Measurements from ENCODE around the gene FGF14. TPM values are rescaled to one million over a fixed set of nuclear protein-coding genes. Genes with fewer than 3 reads are reported as not detected.

FGF14 gene
- total RNA-seq, 2 experiments from 2014 or later, result not detected

DNA sequence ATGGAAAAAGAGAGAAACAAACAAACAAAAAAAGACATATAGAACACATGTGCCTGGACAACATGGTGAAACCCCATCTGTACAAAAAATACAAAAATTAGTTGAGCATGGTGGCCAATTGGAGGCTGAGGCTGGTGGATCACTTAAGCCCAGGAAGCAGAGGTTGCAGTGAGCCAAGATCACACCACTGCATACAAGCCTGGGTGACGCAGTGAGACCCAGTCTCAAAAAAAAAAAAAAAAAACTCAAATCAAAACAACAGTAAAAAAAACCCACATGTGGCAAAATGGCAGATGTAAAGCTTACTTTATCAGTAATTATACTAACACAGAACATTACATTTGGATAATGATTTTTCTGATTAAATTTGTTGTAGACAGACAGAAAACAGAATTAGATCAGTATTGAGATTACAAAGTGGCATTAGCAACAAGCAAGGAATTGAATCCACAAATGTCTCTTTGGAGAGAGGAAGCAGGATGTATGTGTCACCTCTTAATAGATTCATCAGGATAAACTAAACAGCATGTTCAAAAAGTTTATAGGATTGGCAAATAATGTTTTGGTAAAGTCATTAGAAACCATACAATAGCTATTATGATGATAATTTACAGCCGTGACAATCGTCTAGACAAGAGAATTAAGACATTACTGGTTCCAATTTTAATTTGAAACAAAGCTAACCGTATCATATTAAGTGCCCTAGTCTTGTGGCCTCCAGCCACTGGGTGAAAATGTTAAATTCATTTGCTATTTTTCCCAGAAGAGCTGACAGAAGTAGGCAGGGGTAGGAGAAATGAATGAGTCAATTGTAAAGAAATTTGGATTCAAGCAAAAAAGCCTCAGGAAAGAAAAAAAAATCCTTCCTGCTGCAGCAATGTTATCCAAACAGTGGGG is 206.0 kb downstream of the FGF14 start:
- Histone ChIP-seq H4K20me1 (ENCODE audit: insufficient read depth, low read length) (no peaks in the 10 kb centered on the region), H2AFZ (ENCODE audit: low read length) (no peak overlapping the region), H3K36me3 (ENCODE audit: insufficient read depth, low read length) (no peaks in the 10 kb centered on the region), H3K4me3 (ENCODE audit: low read depth, low read length, poor library complexity, severe bottlenecking) (no peak overlapping the region), H3K27ac (ENCODE audit: low read depth, low read length, poor library complexity, severe bottlenecking) (no peak overlapping the region), H3K4me1 (ENCODE audit: insufficient read depth, low read length, poor library complexity, severe bottlenecking) (no peaks in the 10 kb centered on the region), H3K9me3 (ENCODE audit: low read length) (no peaks in the 10 kb centered on the region), H3K79me2 (ENCODE audit: insufficient read depth, low read depth, low read length) (no peaks in the 10 kb centered on the region), H3K9me2 (ENCODE audit: insufficient read depth, low read length) (no peaks in the 10 kb centered on the region), H3K4me2 (ENCODE audit: low read length) (no peak overlapping the region)
- no peak for TF ChIP-seq EZH2phosphoT487 (IDR thresholded peaks at IDR 0.05; ENCODE audit: borderline replicate concordance, low read depth, low read length)
- TF ChIP-seq, protein P1, sequence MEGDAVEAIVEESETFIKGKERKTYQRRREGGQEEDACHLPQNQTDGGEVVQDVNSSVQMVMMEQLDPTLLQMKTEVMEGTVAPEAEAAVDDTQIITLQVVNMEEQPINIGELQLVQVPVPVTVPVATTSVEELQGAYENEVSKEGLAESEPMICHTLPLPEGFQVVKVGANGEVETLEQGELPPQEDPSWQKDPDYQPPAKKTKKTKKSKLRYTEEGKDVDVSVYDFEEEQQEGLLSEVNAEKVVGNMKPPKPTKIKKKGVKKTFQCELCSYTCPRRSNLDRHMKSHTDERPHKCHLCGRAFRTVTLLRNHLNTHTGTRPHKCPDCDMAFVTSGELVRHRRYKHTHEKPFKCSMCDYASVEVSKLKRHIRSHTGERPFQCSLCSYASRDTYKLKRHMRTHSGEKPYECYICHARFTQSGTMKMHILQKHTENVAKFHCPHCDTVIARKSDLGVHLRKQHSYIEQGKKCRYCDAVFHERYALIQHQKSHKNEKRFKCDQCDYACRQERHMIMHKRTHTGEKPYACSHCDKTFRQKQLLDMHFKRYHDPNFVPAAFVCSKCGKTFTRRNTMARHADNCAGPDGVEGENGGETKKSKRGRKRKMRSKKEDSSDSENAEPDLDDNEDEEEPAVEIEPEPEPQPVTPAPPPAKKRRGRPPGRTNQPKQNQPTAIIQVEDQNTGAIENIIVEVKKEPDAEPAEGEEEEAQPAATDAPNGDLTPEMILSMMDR (conservative IDR thresholded peaks at IDR 0.05; ENCODE audit: low read length), result no peak
- POLR2A ChIA-PET, result interaction anchor here (0.6 kb wide), 2 partner anchors 36 to 278 kb away, joined by 3 to 4 read pairs; no protein-coding TSS in a partner anchor
- CTCF ChIA-PET (ENCODE audit: unreplicated experiment), result no interaction called here
- DNase-seq (ENCODE audit: low spot score), result no peak
- intact Hi-C loops (cut with micrococcal nuclease; ENCODE audit: unreplicated experiment), result loop anchor here (5.0 kb wide), 1 partner anchor 261 kb away; no protein-coding TSS in a partner anchor
- no TSS peak for BruUV-seq (replicated peaks)

- no peaks in the 10 kb centered on the region for H3K36me3 ChIP-seq (ENCODE audit: insufficient read depth, low read length)
- BruUV-seq (replicated peaks), result no TSS peak
- DNase-seq (ENCODE audit: low spot score), result no peak
- CTCF ChIA-PET (ENCODE audit: unreplicated experiment), result no interaction called here
- TF ChIP-seq EZH2phosphoT487 (IDR thresholded peaks at IDR 0.05; ENCODE audit: borderline replicate concordance, low read depth, low read length), result no peak
- TF ChIP-seq, protein P1 (conservative IDR thresholded peaks at IDR 0.05; ENCODE audit: low read length), result no peak
- POLR2A ChIA-PET, result no interaction called here
- no peaks in the 10 kb centered on the region for H3K4me1 ChIP-seq (ENCODE audit: insufficient read depth, low read length, poor library complexity, severe bottlenecking)
- H3K4me3 ChIP-seq (ENCODE audit: low read depth, low read length, poor library complexity, severe bottlenecking), result no peak overlapping the region
- intact Hi-C loops (cut with micrococcal nuclease; ENCODE audit: unreplicated experiment), result no loop called here
- no peak overlapping the region for H2AFZ ChIP-seq (ENCODE audit: low read length)
- no peaks in the 10 kb centered on the region for H3K9me2 ChIP-seq (ENCODE audit: insufficient read depth, low read length)
- H4K20me1 ChIP-seq (ENCODE audit: insufficient read depth, low read length), result no peaks in the 10 kb centered on the region
- no peaks in the 10 kb centered on the region for H3K79me2 ChIP-seq (ENCODE audit: insufficient read depth, low read depth, low read length)
- H3K4me2 ChIP-seq (ENCODE audit: low read length), result no peak overlapping the region
- H3K9me3 ChIP-seq (ENCODE audit: low read length), result no peaks in the 10 kb centered on the region
- H3K27ac ChIP-seq (ENCODE audit: low read depth, low read length, poor library complexity, severe bottlenecking), result no peak overlapping the region
Measured at GRCh38 chr13:102192858-102193257, 209.0 kb downstream of the FGF14 start.

DNA sequence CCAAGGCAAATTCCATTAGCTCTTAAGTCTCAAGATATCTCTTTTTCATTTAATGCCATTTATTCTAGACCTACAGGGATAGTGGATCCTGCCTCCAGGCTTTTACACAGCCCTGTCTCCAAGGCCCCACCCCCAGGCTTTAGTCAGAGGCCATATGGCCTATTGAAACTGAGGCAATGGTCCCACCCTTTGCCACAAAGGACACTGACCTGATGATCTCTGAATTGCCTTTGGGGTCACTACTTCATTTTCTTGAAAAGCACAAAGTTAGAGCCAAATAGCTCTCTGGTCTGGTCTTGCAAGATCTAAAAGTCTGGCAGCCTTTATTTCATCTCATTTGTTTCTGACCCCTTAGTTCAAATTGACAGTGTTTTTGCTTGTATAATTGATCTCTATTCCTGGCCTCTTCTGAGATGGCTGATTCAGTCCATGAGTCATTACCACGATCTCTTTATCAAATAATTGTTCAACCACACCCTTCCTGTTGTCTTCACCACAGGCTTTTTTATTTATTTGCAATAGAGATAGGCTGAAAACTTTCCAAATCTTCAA is 209.8 kb downstream of the FGF14 start:
- H3K4me2 ChIP-seq (ENCODE audit: low read length), result no peak overlapping the region
- no peaks in the 10 kb centered on the region for H3K79me2 ChIP-seq (ENCODE audit: insufficient read depth, low read depth, low read length)
- no peak overlapping the region for H2AFZ ChIP-seq (ENCODE audit: low read length)
- H4K20me1 ChIP-seq (ENCODE audit: insufficient read depth, low read length), result no peaks in the 10 kb centered on the region
- H3K36me3 ChIP-seq (ENCODE audit: insufficient read depth, low read length), result no peaks in the 10 kb centered on the region
- intact Hi-C loops (cut with micrococcal nuclease; ENCODE audit: unreplicated experiment), result no loop called here
- no peaks in the 10 kb centered on the region for H3K4me1 ChIP-seq (ENCODE audit: insufficient read depth, low read length, poor library complexity, severe bottlenecking)
- H3K9me2 ChIP-seq (ENCODE audit: insufficient read depth, low read length), result no peaks in the 10 kb centered on the region
- CTCF ChIA-PET (ENCODE audit: unreplicated experiment), result no interaction called here
- DNase-seq (ENCODE audit: low spot score), result no peak
- TF ChIP-seq, protein P1 (conservative IDR thresholded peaks at IDR 0.05; ENCODE audit: low read length), result no peak
- TF ChIP-seq EZH2phosphoT487 (IDR thresholded peaks at IDR 0.05; ENCODE audit: borderline replicate concordance, low read depth, low read length), result no peak
- no peak overlapping the region for H3K27ac ChIP-seq (ENCODE audit: low read depth, low read length, poor library complexity, severe bottlenecking)
- no peaks in the 10 kb centered on the region for H3K9me3 ChIP-seq (ENCODE audit: low read length)
- BruUV-seq (replicated peaks), result no TSS peak
- POLR2A ChIA-PET, result no interaction called here
- no peak overlapping the region for H3K4me3 ChIP-seq (ENCODE audit: low read depth, low read length, poor library complexity, severe bottlenecking)
